GM18505 (cell line): ENCODE results near the gene GNAT3.

Experiments used
- ATAC-seq: cut with Tn5 transposase; IDR thresholded peaks from one replicate; pipeline ENCODE4 v1.9.1; 2021; ENCODE audit not compliant: unreplicated experiment
- POLR2A ChIP-seq: IDR thresholded peaks from 4 replicates; pipeline ENCODE4 v1.6.1; 2011; ENCODE audit warnings: borderline replicate concordance; ENCODE audit not compliant: insufficient read depth, insufficient read length; ENCODE audit errors: extremely low read depth

Gene GNAT3

DNA sequence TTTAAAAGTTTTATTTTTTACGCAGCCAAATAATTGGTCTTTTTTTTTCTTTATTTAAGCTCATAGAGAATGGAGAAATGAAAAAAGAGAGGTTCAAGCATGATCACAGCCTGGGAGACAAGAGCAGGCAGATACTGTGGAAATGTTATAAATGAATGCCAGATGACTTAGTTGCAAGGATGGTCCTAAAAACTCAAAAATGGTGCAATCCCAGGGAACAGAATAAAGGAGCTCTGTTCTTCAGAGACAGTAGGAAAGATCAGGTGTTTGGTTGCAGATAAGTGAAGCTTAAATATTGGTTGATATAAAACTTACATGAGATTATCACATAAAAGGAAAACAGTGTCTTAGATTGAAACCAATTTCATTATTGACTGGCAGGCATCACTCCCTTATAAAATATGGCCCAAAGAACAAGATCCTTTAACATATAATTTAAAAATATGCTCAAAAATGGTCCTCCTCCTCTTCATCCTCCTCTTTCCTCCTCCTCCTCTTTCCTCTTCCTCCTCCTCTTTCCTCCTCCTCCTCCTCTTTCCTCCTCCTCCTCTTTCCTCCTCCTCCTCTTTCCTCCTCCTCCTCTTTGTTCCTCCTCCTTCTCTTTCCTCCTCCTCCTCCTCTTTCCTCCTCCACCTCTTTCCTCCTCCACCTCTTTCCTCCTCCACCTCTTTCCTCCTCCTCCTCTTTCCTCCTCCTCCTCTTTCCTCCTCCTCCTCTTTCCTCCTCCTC, 18.6 kb downstream of the GNAT3 start:
- TF ChIP-seq POLR2A, result no peak
- ATAC-seq, result no peak

DNA sequence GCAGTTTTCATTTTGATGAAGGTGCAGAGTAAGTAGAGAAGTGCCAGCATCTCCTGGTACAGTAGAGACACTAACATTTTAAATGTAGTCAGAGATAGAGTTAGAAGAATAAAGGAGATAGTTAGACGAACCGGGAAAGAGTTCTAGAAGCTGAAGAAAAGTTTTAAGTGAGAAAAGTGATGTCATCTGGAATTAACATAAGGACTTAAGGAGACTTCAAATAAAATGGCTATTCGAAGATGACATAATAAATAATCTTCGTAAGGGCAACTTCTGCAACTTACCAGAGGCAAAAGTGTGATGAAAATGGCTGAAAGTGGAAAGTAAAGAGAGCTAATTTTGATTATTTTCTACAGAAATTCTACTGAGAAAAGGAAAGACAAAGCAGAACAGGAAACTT, 20.4 kb downstream of the GNAT3 start:
- TF ChIP-seq POLR2A, result no peak
- ATAC-seq, result no peak

DNA sequence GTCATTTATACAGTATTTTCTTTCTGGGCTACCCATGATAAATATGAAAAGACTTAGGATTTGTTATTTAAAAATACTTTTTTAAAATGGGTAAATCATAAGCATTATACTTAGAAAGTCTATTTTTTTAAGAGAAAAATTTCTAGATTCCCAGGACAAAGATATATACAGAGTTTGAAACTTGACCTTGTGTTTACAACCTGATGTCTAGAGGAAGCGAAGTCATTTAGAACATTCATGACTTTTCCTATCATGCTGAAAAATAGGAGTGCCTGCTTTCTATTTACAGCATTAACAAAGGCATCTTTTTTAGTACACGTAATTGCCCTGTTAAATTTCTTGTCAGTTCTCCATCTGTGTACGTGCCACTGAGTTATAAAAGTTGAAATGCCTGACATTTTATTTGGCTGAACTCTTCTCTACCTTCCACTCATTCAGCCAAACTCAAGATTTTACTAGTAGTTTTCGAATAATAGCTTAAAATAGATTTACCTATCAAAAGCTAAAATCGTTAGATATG, 23.0 kb downstream of the GNAT3 start:
- no peak for ATAC-seq

DNA sequence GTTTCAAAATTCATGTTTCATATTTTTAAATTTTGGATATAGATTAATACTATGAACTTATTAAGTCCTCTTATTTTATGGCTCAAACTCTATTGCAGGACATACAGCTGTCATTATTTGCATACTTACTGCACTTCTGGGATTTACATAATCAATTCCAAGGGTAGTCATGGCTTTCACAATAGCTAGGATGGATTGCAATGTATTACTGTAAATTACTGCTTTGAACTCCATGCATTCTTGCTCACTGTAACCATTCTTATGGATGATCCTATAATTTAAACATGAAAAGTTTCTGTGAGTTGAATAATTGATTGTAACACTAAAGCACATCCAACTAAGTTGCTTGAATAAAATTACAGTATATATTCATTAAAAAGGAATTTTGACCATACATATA, 23.5 kb downstream of the GNAT3 start:
- TF ChIP-seq POLR2A, result no peak
- ATAC-seq, result no peak

More for the DNA sequence above, 23.0 kb downstream of the GNAT3 start:
- TF ChIP-seq POLR2A, result no peak

DNA sequence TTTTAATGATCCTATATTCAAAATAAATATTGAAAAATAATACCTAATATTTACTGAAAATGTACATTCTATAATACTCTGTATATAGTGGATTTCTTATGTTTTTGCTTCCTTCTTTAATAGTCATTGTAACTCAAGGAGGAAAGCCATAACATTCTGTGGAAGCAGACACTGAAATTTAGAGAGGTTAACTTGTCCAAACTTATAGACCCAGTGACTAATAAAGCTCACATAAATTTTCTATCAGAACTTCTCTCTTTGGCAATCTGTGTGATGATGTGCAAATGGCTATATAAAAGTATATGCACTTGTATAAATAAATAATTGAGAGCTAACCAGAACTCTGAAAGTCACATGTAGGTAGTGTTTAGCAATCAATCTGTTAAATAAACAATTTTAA, 26.1 kb downstream of the GNAT3 start:
- ATAC-seq, result no peak
- TF ChIP-seq POLR2A, result no peak

DNA sequence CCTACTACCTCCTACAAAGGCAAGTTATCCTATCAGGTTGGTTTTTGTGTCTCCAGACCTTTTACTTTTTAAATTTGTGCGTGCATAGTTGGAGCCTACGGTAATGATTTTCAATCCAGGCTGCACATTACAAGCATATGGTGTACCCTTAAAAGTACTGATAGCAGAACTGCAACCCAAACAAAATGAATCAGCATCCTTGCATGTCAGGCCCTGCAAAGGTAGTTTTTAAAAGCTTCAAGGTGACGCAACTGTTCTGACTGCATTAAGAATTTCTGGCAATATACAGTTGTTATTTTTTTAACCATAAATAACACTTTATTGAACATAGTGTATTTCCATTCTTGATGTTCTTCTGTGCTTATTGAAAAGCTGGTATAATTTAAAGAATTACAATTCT, 28.9 kb downstream of the GNAT3 start:
- ATAC-seq, result no peak
- TF ChIP-seq POLR2A, result no peak

DNA sequence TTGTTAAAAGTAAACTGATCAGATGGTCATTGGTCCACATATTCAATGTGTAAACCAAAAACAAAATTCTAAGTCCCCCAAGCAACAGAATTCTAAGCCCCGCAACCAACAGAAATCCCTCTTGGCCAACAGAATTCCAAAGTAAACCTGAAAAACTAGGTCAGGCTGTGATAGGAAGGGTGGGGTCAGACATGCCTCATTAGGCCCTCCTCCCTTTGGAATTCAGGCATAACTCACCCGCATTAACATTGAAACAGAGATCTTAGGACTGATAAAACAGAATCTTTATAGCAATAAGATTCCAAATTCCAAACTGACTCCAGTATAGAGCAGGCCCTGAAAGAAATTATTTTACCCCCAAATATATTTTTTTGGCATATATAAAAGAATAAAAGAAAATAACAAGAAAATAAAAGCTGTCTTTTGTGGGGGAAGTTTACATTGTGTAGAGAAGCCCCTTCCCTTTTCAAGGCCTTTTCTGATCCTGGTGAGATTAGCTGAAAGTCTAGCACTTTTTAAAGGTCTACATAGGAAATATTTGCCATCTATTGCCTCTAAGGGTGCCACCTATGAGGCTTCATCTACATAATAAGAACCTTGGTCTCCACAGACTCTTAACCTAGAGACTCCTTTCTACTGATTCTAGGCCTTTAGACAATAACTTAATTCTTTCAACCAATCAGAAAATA, 30.5 kb downstream of the GNAT3 start:
- no peak for TF ChIP-seq POLR2A
- no peak for ATAC-seq

DNA sequence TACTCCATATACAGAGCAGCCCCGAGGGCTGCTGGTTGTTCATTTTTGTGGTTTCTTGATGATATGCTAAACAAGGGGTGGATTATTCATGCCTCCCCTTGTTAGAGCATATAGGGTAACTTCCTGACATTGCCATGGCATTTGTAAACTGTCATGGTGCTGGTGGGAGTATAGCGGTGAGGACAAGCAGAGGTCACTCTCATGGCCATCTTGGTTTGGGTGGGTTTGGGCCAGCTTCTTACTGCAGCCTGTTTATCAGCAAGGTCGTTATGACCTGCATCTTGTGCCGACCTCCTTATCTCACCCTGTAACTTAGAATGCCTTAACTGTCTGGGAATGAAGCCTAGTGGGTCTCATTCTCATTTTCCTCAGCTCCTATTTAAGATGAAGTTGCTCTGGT, 31.3 kb downstream of the GNAT3 start:
- TF ChIP-seq POLR2A, result no peak
- ATAC-seq, result no peak

DNA sequence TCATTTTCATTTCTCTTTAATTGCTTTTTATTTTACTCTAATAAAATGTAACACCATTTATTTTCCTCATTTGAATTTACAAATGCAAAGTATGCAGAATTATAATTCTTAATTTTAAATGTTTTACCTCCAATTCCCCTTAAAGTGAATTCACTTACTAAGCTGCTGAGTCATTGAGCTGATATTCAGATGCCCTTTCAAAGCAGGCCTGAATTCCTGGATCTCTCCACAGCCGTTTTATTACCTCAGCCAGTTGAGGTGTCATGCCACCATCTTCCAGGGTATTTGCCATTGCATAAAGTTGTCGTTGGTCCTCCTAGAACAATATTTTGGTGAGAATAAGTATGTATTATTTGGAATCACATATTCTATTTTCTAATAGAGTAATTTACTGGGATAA, 33.2 kb downstream of the GNAT3 start:
- TF ChIP-seq POLR2A, result no peak
- no peak for ATAC-seq

DNA sequence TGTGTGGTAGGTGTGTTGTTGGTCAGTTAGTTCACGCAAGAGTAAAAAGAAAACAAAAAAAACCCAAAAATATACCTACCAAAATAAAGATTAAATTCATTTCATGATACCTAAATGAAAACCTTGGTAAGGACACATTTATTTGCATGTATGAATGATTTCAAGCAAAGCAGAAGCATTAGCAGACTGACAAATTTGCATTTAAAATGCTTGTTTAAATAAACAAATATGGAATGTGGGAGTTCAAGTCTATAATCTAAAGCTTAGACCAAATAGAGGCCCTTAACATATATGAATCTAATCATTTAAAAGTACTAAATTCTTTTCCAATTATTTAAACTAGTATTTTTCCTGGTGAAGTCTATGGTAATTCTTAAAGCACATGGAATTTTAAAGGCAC, 35.8 kb downstream of the GNAT3 start:
- ATAC-seq, result no peak
- no peak for TF ChIP-seq POLR2A

DNA sequence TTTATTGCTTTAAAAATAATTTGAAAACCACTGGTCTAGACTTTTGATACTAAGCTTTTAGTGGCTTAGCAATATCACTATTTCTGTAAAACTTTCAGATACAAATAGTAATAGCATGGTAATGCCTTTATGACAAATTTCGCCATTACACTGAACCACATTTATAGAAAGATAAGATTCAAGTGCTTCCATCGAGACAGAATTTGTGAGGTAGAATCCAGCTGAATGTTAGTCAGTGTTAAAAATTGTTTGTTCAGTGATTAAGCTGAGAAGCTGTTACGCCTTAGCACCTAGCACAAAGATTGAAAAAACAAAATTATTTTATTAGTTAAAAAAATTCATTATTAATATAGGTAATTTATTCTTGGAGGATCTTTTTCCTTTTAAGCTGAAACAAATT, 36.5 kb downstream of the GNAT3 start:
- no peak for TF ChIP-seq POLR2A
- no peak for ATAC-seq

DNA sequence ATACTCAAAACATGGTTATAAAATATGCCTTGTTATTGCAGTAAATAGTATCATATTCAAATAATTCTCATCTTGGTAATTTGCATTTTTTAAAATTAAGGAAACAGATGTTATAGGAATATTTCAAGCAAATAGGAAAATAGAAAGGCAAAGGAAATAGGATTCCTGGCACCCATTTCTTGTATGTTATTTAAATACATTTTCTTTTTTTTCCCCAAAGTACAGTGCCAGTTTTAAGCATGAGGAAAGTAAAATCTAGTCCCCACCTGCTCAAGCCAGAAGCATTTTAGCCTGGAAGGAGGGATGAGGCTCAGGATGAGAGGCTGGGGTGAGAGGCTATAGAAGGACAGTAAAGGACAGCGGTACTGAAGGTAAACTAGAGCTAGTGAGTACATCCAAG, 38.1 kb downstream of the GNAT3 start:
- TF ChIP-seq POLR2A, result no peak

DNA sequence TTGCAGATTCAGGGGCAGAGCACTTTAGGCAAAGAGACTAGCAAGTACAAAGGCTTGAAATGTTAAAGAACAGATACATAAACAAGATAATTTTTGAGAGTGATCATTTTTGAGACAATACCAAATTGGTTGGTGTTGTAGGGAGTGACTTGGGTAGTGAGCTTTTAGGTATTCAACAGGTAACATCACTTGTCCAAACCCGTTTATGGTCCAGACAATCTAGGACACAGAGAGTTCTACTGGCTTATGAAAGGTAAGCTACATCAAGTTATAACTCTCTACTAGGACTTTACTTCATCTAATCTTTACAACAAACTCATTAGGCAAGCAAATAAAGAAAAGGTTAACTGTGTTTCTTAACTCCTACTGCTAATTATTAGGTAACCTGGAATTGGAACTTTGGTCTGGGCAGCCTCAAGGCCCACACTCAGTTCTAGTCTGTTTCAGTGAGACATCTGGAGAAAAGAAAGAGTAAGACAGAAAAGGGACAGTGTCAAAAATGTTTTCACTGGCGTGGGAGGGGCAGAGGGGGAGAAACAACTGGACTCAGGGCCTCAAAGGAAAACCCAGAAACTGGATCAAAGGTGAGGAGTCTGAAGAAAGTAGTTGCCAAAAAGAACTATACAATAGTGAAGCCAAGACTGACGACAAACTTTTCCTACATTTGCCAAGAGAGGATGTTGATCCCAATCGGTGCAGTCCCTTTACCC, 39.2 kb downstream of the GNAT3 start:
- TF ChIP-seq POLR2A, result no peak
- no peak for ATAC-seq

More for the DNA sequence above, 38.1 kb downstream of the GNAT3 start:
- no peak for ATAC-seq
